ENCODE data around the gene EMX1.

The EMX1 gene

DNA sequence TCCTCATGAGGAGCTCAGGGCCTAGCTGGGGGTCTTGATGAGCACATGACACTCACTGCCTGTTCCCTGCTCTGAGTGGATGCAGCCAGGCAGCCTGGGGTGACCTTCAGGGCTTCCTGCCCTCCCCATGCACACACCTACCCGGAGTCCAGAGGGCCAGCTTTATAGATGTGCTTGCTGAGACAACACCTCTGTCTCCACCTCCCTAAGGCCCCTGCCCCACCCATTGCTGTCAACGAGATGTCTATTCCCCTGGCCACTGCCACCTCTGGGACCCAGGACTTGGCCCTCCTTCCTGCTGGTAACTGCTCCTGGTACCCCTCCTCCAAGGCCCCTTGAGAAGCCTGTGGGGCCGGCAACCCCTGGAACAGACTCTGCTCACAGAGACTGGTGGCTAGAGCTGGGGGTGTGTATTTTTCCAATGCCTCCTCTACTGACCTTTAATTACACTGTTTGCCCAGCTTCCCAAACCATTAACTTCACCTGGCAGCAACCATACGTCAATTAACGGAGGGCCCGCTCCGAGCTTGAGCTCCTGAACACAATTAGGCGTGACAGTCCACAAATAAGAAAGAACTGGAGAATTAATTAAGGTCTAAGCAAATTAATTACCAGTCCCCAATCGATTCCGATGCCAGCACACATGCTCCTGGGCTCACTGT lies 66.3 kb downstream of the EMX1 start:
- no peak for DNase-seq

DNA sequence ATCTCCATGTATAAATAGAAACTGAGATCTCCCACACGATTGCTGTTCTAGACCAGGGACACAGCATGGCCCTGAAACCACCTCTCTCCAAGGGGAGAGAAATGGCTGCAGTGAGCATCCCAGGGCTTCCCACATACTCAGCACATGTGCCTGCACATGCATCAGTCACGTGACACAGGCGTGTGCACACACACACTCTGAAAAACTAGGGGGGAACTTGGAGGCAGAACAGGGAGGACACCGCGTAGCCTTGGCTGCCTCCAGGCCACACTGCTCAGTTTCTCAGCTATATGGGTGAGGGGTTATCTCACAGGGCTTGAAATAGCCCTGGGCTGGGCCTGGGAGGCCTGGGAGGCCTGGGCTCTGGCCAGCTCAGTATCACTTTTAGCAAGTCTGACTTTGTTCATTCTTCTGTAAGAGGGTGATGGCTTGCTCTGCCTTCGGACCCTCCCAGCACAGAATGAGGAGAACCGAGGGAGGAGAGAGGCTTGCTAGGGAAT lies 66.9 kb downstream of the EMX1 start:
- DNase-seq = no peak

All from NCI-H1436 (cell line).